Kidney epithelial cell (primary cell): ENCODE data around the gene CUBN. TPM values are rescaled to one million over a fixed set of nuclear protein-coding genes. Genes with fewer than 3 reads are reported as not detected.
A peak's percentile ranks its signal among the peaks of the same experiment; 100 is the strongest.

Experiments used
- DNase-seq: peaks from one replicate; pipeline ENCODE4 v3.0.0-alpha.2; 2010; ENCODE audit warnings: low read depth
- H3K27me3 ChIP-seq: 2 replicates; pipeline ENCODE4 v1.6.0; 2011; ENCODE audit warnings: low read length; ENCODE audit not compliant: control insufficient read depth, insufficient read depth
- H3K36me3 ChIP-seq: 2 replicates; pipeline ENCODE4 v1.5.1; 2011; ENCODE audit warnings: low read length; ENCODE audit not compliant: control insufficient read depth, insufficient read depth
- H3K4me3 ChIP-seq: 2 replicates; pipeline ENCODE4 v1.5.1; 2011; ENCODE audit warnings: low read depth, mild to moderate bottlenecking, control low read depth, low read length
- CTCF ChIP-seq: IDR thresholded peaks from 2 replicates; pipeline ENCODE4 v1.5.1; 2011; ENCODE audit warnings: mild to moderate bottlenecking, moderate library complexity, low read length, control low read depth, inconsistent platforms; ENCODE audit not compliant: insufficient read depth, poor library complexity, severe bottlenecking
- total RNA-seq: library from RNA; depleted of rRNA; stranded (reverse); fragments of >200 nt; gene quantifications from 2 replicates; pipeline ENCODE4 v1.2.3, GENCODE V29; 2015

The CUBN gene
- total RNA-seq, 1 donor from 2014 or later: 1.3 TPM

DNA sequence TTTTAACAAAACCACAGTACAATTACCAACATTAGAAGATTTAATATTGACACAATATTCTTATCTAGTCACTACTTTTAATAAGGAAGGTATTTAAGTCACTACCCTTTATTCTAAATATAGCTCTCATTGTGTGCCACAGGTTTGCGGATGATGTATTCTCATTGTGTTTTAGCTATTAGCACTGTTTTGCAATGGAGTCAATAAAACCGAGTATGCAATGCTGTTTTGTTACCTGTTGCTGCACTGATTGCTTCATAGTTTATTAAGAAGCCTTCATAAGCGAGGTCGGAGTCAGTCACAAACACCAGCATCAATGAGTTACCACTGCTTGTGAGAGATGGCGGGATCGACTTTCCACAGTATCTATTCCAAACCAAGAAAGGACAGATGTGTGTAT is 64.3 kb downstream of the CUBN start:
- TF ChIP-seq CTCF: no peak
- Histone ChIP-seq H3K27me3 (no peaks in the 10 kb centered on the region), H3K36me3 (no peaks in the 10 kb centered on the region), H3K4me3 (no peak overlapping the region)
- DNase-seq: no peak

- TF ChIP-seq CTCF: no peak
Observed at GRCh38 chr10:17064435-17064834, 65.2 kb downstream of the CUBN start.

GRCh38 chr10:17062955-17063484 is 66.6 kb downstream of the CUBN start:
- Histone ChIP-seq H3K4me3 (peak overlapping the region; percentile 5), H3K36me3 (no peaks in the 10 kb centered on the region), H3K27me3 (no peaks in the 10 kb centered on the region)
- peak; percentile 96 for DNase-seq
- no peak for TF ChIP-seq CTCF

More at GRCh38 chr10:17064435-17064834, 65.2 kb downstream of the CUBN start:
- no peak overlapping the region for H3K4me3 ChIP-seq
- H3K27me3 ChIP-seq: no peaks in the 10 kb centered on the region
- no peak for DNase-seq
- no peaks in the 10 kb centered on the region for H3K36me3 ChIP-seq

DNA sequence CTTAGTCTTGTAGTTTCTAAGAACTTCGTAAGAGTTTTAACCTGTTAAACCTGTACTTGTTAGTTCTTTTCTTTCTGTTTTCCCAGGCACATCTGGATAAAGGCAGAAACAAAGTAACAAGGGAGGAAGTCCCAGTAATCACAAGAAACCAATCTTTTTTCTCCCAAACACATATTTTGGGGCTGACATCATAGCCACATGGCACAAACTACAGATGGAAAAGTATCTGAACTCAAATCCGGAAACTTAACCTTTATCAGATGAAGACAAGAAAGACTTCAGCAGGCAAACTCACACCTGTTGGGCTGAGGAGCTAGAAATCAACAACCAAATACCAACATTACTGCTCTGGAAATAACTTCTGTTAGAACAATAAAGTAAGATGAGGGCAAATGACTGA is 67.1 kb downstream of the CUBN start:
- DNase-seq: peak; percentile 79
- Histone ChIP-seq H3K27me3 (no peaks in the 10 kb centered on the region), H3K36me3 (no peaks in the 10 kb centered on the region), H3K4me3 (no peak overlapping the region)
- no peak for TF ChIP-seq CTCF

GRCh38 chr10:17062009-17062408 is 67.6 kb downstream of the CUBN start:
- no peak overlapping the region for H3K4me3 ChIP-seq
- DNase-seq: peak; percentile 65
- H3K27me3 ChIP-seq: no peaks in the 10 kb centered on the region
- no peak for TF ChIP-seq CTCF
- H3K36me3 ChIP-seq: no peaks in the 10 kb centered on the region

DNA sequence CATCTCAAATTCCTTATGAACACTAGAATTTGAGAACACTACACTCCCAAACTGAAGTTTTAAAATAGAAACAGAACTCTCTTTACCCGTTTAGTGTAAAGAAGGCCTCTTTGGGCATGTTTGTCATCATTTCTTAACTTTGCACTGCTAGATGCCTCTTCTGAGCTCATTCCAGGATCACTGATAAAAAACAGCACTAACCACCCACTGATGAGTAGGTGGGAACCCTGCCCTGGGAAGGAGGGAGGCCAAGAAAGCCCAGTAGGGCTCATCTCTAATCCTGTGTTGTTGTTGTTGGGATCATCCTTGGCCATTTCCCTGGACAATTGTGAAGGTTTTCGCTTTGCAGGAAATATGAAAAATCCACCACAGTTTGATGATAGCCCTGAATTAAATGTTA is 68.2 kb downstream of the CUBN start:
- Histone ChIP-seq H3K4me3 (no peak overlapping the region), H3K27me3 (no peaks in the 10 kb centered on the region), H3K36me3 (no peaks in the 10 kb centered on the region)
- DNase-seq: no peak
- no peak for TF ChIP-seq CTCF
